ENCODE results near the gene SMPD3.

DNA sequence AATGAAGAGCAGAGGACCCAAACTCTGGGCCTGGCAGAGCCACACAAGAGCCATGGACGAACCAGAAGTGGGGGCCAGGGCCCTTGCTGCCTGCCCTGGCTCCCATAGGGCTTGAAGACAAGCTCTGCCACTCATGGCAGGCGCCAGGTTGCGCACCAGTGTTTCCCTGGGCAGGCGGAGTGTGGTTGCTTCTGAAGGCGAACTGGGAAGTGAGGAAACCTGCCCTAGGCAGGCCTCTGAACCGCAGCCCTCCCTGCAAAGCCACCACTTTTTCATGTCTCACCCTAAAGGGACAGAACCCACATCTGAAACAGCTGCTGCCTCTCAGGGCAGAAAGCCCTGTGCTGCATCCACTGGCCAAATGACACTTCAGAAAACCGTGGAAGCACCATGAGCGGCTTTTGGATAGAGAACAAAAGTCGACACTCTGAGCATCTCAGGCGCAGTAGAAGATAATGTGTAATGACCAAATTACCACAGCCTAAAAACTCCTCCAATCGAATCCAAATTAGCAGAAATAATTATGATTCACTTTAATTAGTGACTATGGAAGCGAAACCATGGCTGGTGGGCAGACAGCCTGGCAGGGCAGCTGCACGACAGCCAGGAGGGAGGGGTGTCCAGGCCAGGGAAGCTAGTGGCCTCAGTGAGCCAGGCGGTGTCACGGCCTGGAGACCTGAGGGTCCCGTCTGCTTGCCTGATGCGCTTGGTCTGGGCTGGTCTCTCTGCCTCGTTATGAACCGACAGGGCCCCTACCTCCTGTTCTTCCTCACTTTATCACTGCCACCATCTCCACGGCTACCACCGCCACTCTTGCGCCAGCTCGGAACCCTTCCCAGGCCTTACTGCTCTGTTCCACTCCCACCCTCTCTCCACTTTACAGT lies 78.4 kb downstream of the SMPD3 start:
- TF ChIP-seq, protein P1, sequence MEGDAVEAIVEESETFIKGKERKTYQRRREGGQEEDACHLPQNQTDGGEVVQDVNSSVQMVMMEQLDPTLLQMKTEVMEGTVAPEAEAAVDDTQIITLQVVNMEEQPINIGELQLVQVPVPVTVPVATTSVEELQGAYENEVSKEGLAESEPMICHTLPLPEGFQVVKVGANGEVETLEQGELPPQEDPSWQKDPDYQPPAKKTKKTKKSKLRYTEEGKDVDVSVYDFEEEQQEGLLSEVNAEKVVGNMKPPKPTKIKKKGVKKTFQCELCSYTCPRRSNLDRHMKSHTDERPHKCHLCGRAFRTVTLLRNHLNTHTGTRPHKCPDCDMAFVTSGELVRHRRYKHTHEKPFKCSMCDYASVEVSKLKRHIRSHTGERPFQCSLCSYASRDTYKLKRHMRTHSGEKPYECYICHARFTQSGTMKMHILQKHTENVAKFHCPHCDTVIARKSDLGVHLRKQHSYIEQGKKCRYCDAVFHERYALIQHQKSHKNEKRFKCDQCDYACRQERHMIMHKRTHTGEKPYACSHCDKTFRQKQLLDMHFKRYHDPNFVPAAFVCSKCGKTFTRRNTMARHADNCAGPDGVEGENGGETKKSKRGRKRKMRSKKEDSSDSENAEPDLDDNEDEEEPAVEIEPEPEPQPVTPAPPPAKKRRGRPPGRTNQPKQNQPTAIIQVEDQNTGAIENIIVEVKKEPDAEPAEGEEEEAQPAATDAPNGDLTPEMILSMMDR (IDR thresholded peaks at IDR 0.05), result no peak
- TF ChIP-seq ZFX (IDR thresholded peaks at IDR 0.05; ENCODE audit: borderline replicate concordance), result no peak

All from 22Rv1 (cell line).